Stomach smooth muscle (tissue), 2 donors: ENCODE measurements around the gene PIGP.
"Not testable (repeated sequence)": the region's sequence is repeated elsewhere in the genome, so short reads cannot be mapped to it uniquely, and the experiment has no call there.

Source experiments
- H3K27ac ChIP-seq: one replicate; pipeline ENCODE4 v1.7.0; 2013; ENCODE audit warnings: mild to moderate bottlenecking, low read length, inconsistent platforms
- H3K27me3 ChIP-seq, 2 donors: one replicate each; pipeline ENCODE4 v1.7.0; 2013; ENCODE audit warnings: low read length in 2 of 2; ENCODE audit not compliant: insufficient read depth in 2 of 2, control insufficient read depth in 1 of 2
- H3K36me3 ChIP-seq, 2 donors: one replicate each; pipeline ENCODE4 v1.7.0; 2013; ENCODE audit warnings: low read length in 2 of 2; ENCODE audit not compliant: control insufficient read depth in 2 of 2, insufficient read depth in 2 of 2
- H3K4me1 ChIP-seq: one replicate; pipeline ENCODE4 v1.7.0; 2013; ENCODE audit warnings: low read length; ENCODE audit not compliant: control insufficient read depth, insufficient read depth
- H3K4me3 ChIP-seq, 2 donors: one replicate each; pipeline ENCODE4 v1.7.0; 2013; ENCODE audit warnings: low read length in 2 of 2
- H3K9ac ChIP-seq, 2 donors: one replicate each; pipeline ENCODE4 v1.7.0; 2013; ENCODE audit warnings: low read length in 2 of 2, mild to moderate bottlenecking in 1 of 2
- H3K9me3 ChIP-seq, 2 donors: one replicate each; pipeline ENCODE4 v1.7.0; 2013; ENCODE audit warnings: low read length in 2 of 2; ENCODE audit not compliant: control insufficient read depth in 2 of 2
- donor health status: healthy.
- donor health status: Pancreatic carcinoma.

PIGP gene

GRCh38 chr21:37045149-37045548 lies 27.7 kb downstream of the PIGP start:
- H3K4me1 ChIP-seq = no peaks in the 10 kb centered on the region

GRCh38 chr21:37044643-37045042 lies 28.2 kb downstream of the PIGP start:
- H3K4me3 ChIP-seq = no peak overlapping the region
- H3K9ac ChIP-seq = no peak overlapping the region
- H3K4me1 ChIP-seq = no peaks in the 10 kb centered on the region
- no peaks in the 10 kb centered on the region for H3K9me3 ChIP-seq
- H3K27ac ChIP-seq = no peak overlapping the region
- H3K36me3 ChIP-seq = no peaks in the 10 kb centered on the region
- peaks cover 0 to 3% of the 10 kb centered on the region in 2 donors for H3K27me3 ChIP-seq

More at GRCh38 chr21:37045149-37045548, 27.7 kb downstream of the PIGP start:
- H3K9ac ChIP-seq = no peak overlapping the region
- no peak overlapping the region for H3K4me3 ChIP-seq
- no peaks in the 10 kb centered on the region for H3K9me3 ChIP-seq
- peaks cover 0 to 3% of the 10 kb centered on the region in 2 donors for H3K27me3 ChIP-seq
- no peak overlapping the region for H3K27ac ChIP-seq
- H3K36me3 ChIP-seq = no peaks in the 10 kb centered on the region

GRCh38 chr21:37043818-37044217 lies 29.1 kb downstream of the PIGP start:
- Histone ChIP-seq H3K4me1 (no peaks in the 10 kb centered on the region), H3K4me3 (no peak overlapping the region), H3K27me3 (peaks cover 0 to 3% of the 10 kb centered on the region in 2 donors), H3K27ac (no peak overlapping the region), H3K36me3 (no peaks in the 10 kb centered on the region), H3K9me3 (no peaks in the 10 kb centered on the region), H3K9ac (no peak overlapping the region)

- H3K9me3 ChIP-seq = no peaks in the 10 kb centered on the region
- no peaks in the 10 kb centered on the region for H3K36me3 ChIP-seq
- H3K9ac ChIP-seq = no peak overlapping the region
- no peak overlapping the region for H3K27ac ChIP-seq
- peaks cover 0 to 3% of the 10 kb centered on the region in 2 donors for H3K27me3 ChIP-seq
- no peaks in the 10 kb centered on the region for H3K4me1 ChIP-seq
- H3K4me3 ChIP-seq = no peak overlapping the region
Observed at GRCh38 chr21:37041706-37042271, 31.1 kb downstream of the PIGP start.

- peaks cover 0 to 3% of the 10 kb centered on the region in 2 donors for H3K27me3 ChIP-seq
- no peaks in the 10 kb centered on the region for H3K4me1 ChIP-seq
- H3K9me3 ChIP-seq = no peaks in the 10 kb centered on the region
- H3K4me3 ChIP-seq = no peak overlapping the region
- H3K9ac ChIP-seq = no peak overlapping the region
- H3K36me3 ChIP-seq = no peaks in the 10 kb centered on the region
- H3K27ac ChIP-seq = no peak overlapping the region
Observed at GRCh38 chr21:37040212-37040611, 32.7 kb downstream of the PIGP start.

GRCh38 chr21:37039411-37040075 lies 33.3 kb downstream of the PIGP start:
- Histone ChIP-seq H3K36me3 (no peaks in the 10 kb centered on the region), H3K4me1 (no peaks in the 10 kb centered on the region), H3K9ac (no peak overlapping the region), H3K4me3 (no peak overlapping the region), H3K27ac (no peak overlapping the region), H3K27me3 (peaks cover 0 to 2% of the 10 kb centered on the region in 2 donors), H3K9me3 (no peaks in the 10 kb centered on the region)

GRCh38 chr21:37036177-37036576 lies 36.7 kb downstream of the PIGP start:
- Histone ChIP-seq H3K4me1 (no peaks in the 10 kb centered on the region), H3K27me3 (peaks cover 0 to 2% of the 10 kb centered on the region in 2 donors), H3K9ac (no peak overlapping the region), H3K4me3 (no peak overlapping the region), H3K27ac (no peak overlapping the region), H3K36me3 (no peaks in the 10 kb centered on the region), H3K9me3 (no peaks in the 10 kb centered on the region)

GRCh38 chr21:37034394-37034793 lies 38.5 kb downstream of the PIGP start:
- not testable (repeated sequence) for H3K4me1 ChIP-seq, H3K9me3 ChIP-seq, H3K27ac ChIP-seq, H3K27me3 ChIP-seq, H3K9ac ChIP-seq, H3K36me3 ChIP-seq, H3K4me3 ChIP-seq

GRCh38 chr21:37032877-37033471 lies 39.9 kb downstream of the PIGP start:
- H3K27me3 ChIP-seq = peaks cover 0 to 2% of the 10 kb centered on the region in 2 donors
- H3K36me3 ChIP-seq = no peaks in the 10 kb centered on the region
- no peak overlapping the region for H3K9ac ChIP-seq
- H3K4me1 ChIP-seq = no peaks in the 10 kb centered on the region
- no peak overlapping the region for H3K4me3 ChIP-seq
- H3K27ac ChIP-seq = no peak overlapping the region
- H3K9me3 ChIP-seq = no peaks in the 10 kb centered on the region

- Histone ChIP-seq H3K27ac (no peak overlapping the region), H3K4me1 (no peaks in the 10 kb centered on the region), H3K9me3 (no peaks in the 10 kb centered on the region)
Observed at GRCh38 chr21:37032293-37032692, 40.6 kb downstream of the PIGP start.

GRCh38 chr21:37030864-37031263 lies 42.0 kb downstream of the PIGP start:
- Histone ChIP-seq H3K36me3 (no peaks in the 10 kb centered on the region), H3K4me1 (no peaks in the 10 kb centered on the region), H3K27ac (no peak overlapping the region), H3K9me3 (no peaks in the 10 kb centered on the region), H3K27me3 (peaks cover 0 to 2% of the 10 kb centered on the region in 2 donors), H3K4me3 (no peak overlapping the region), H3K9ac (no peak overlapping the region)

More at GRCh38 chr21:37032293-37032692, 40.6 kb downstream of the PIGP start:
- Histone ChIP-seq H3K27me3 (peaks cover 0 to 2% of the 10 kb centered on the region in 2 donors), H3K9ac (no peak overlapping the region), H3K4me3 (no peak overlapping the region), H3K36me3 (no peaks in the 10 kb centered on the region)
